Measurements from ENCODE around the gene ZNF208. TPM values are rescaled to one million over a fixed set of nuclear protein-coding genes. Genes with fewer than 3 reads are reported as not detected.
"Not testable (repeated sequence)": the region's sequence is repeated elsewhere in the genome, so short reads cannot be mapped to it uniquely, and the experiment has no call there.

The ZNF208 gene
- total and polyA plus RNA-seq, 2 donors (not counting 1 experiment from before 2014, with no cell fraction given): 0.09 to 3.6 TPM

GRCh38 chr19:21900401-21900800 lies 110.3 kb downstream of the ZNF208 start:
- Histone ChIP-seq H4K20me1 (ENCODE audit: control insufficient read depth, extremely low read depth, insufficient read depth, low read length) (no peaks in the 10 kb centered on the region), H3K4me2 (ENCODE audit: extremely low read depth, insufficient read depth, low read length) (no peak overlapping the region), H2AFZ (ENCODE audit: low read length) (no peak overlapping the region), H3K27me3 (ENCODE audit: control insufficient read depth, insufficient read depth, low read length) (no peaks in the 10 kb centered on the region), H3K4me1 (ENCODE audit: control insufficient read depth, extremely low read depth, insufficient read depth, low read length) (no peaks in the 10 kb centered on the region), H3K9ac (ENCODE audit: insufficient read depth, low read length) (no peak overlapping the region), H3K4me3 (replicated peaks in 1 of 4; ENCODE audit: control extremely low read depth in 1 of 4, insufficient read depth in 1 of 4, low read depth in 3 of 4, low read length in 4 of 4) (no peak overlapping the region), H3K79me2 (ENCODE audit: control insufficient read depth, insufficient read depth, low read length) (no peaks in the 10 kb centered on the region), H3K27ac (ENCODE audit: insufficient read depth, low read length) (no peak overlapping the region), H3K36me3 (ENCODE audit: control insufficient read depth, insufficient read depth, low read length) (no peaks in the 10 kb centered on the region), H3K9me3 (ENCODE audit: control insufficient read depth, insufficient read depth, low read depth, low read length) (no peaks in the 10 kb centered on the region)
- DNase-seq (ENCODE audit: low read depth in 2 of 2): no peak
- TF ChIP-seq EZH2 (IDR thresholded peaks at IDR 0.05; ENCODE audit: low read length, missing control alignments) (no peak), CTCF (conservative IDR thresholded peaks at IDR 0.05 in 1 of 2, IDR thresholded peaks at IDR 0.05 in 1 of 2; ENCODE audit: low read depth in 1 of 2, low read length in 2 of 2) (no peak)

GRCh38 chr19:21891086-21891485 lies 119.7 kb downstream of the ZNF208 start:
- H2AFZ ChIP-seq (ENCODE audit: low read length): no peak overlapping the region
- no peak overlapping the region for H3K27ac ChIP-seq (ENCODE audit: insufficient read depth, low read length)
- H3K4me2 ChIP-seq (ENCODE audit: extremely low read depth, insufficient read depth, low read length): no peak overlapping the region
- no peaks in the 10 kb centered on the region for H3K27me3 ChIP-seq (ENCODE audit: control insufficient read depth, insufficient read depth, low read length)
- TF ChIP-seq EZH2 (IDR thresholded peaks at IDR 0.05; ENCODE audit: low read length, missing control alignments): no peak
- no peak for TF ChIP-seq CTCF (conservative IDR thresholded peaks at IDR 0.05 in 1 of 2, IDR thresholded peaks at IDR 0.05 in 1 of 2; ENCODE audit: low read depth in 1 of 2, low read length in 2 of 2)
- no peaks in the 10 kb centered on the region for H4K20me1 ChIP-seq (ENCODE audit: control insufficient read depth, extremely low read depth, insufficient read depth, low read length)
- H3K9ac ChIP-seq (ENCODE audit: insufficient read depth, low read length): no peak overlapping the region
- H3K9me3 ChIP-seq (ENCODE audit: control insufficient read depth, insufficient read depth, low read depth, low read length): no peaks in the 10 kb centered on the region
- H3K36me3 ChIP-seq (ENCODE audit: control insufficient read depth, insufficient read depth, low read length): no peaks in the 10 kb centered on the region
- H3K4me1 ChIP-seq (ENCODE audit: control insufficient read depth, extremely low read depth, insufficient read depth, low read length): no peaks in the 10 kb centered on the region
- no peak for DNase-seq (ENCODE audit: low read depth in 2 of 2)
- H3K79me2 ChIP-seq (ENCODE audit: control insufficient read depth, insufficient read depth, low read length): no peaks in the 10 kb centered on the region
- no peak overlapping the region for H3K4me3 ChIP-seq (replicated peaks in 1 of 4; ENCODE audit: control extremely low read depth in 1 of 4, insufficient read depth in 1 of 4, low read depth in 3 of 4, low read length in 4 of 4)

- not testable (repeated sequence) for H3K27me3 ChIP-seq (ENCODE audit: control insufficient read depth, insufficient read depth, low read length); H3K4me1 ChIP-seq (ENCODE audit: control insufficient read depth, extremely low read depth, insufficient read depth, low read length); DNase-seq (ENCODE audit: low read depth in 2 of 2)
Observed at GRCh38 chr19:21890017-21890416, 120.7 kb downstream of the ZNF208 start.

GRCh38 chr19:21885516-21885915 lies 125.2 kb downstream of the ZNF208 start:
- not testable (repeated sequence) for H3K4me3 ChIP-seq (replicated peaks in 1 of 4; ENCODE audit: control extremely low read depth in 1 of 4, insufficient read depth in 1 of 4, low read depth in 3 of 4, low read length in 4 of 4); H3K9ac ChIP-seq (ENCODE audit: insufficient read depth, low read length); H4K20me1 ChIP-seq (ENCODE audit: control insufficient read depth, extremely low read depth, insufficient read depth, low read length); H2AFZ ChIP-seq (ENCODE audit: low read length); H3K79me2 ChIP-seq (ENCODE audit: control insufficient read depth, insufficient read depth, low read length); H3K36me3 ChIP-seq (ENCODE audit: control insufficient read depth, insufficient read depth, low read length); H3K4me1 ChIP-seq (ENCODE audit: control insufficient read depth, extremely low read depth, insufficient read depth, low read length); H3K27ac ChIP-seq (ENCODE audit: insufficient read depth, low read length); H3K9me3 ChIP-seq (ENCODE audit: control insufficient read depth, insufficient read depth, low read depth, low read length); H3K4me2 ChIP-seq (ENCODE audit: extremely low read depth, insufficient read depth, low read length); DNase-seq (ENCODE audit: low read depth in 2 of 2); H3K27me3 ChIP-seq (ENCODE audit: control insufficient read depth, insufficient read depth, low read length)

More at GRCh38 chr19:21890017-21890416, 120.7 kb downstream of the ZNF208 start:
- H3K4me3 ChIP-seq (replicated peaks in 1 of 4; ENCODE audit: control extremely low read depth in 1 of 4, insufficient read depth in 1 of 4, low read depth in 3 of 4, low read length in 4 of 4); H2AFZ ChIP-seq (ENCODE audit: low read length); H3K4me2 ChIP-seq (ENCODE audit: extremely low read depth, insufficient read depth, low read length); H3K36me3 ChIP-seq (ENCODE audit: control insufficient read depth, insufficient read depth, low read length); H3K27ac ChIP-seq (ENCODE audit: insufficient read depth, low read length); H3K79me2 ChIP-seq (ENCODE audit: control insufficient read depth, insufficient read depth, low read length); H4K20me1 ChIP-seq (ENCODE audit: control insufficient read depth, extremely low read depth, insufficient read depth, low read length); H3K9ac ChIP-seq (ENCODE audit: insufficient read depth, low read length); H3K9me3 ChIP-seq (ENCODE audit: control insufficient read depth, insufficient read depth, low read depth, low read length): not testable (repeated sequence)

- not testable (repeated sequence) for DNase-seq (ENCODE audit: low read depth in 2 of 2); H3K4me2 ChIP-seq (ENCODE audit: extremely low read depth, insufficient read depth, low read length); H3K9me3 ChIP-seq (ENCODE audit: control insufficient read depth, insufficient read depth, low read depth, low read length); H3K4me1 ChIP-seq (ENCODE audit: control insufficient read depth, extremely low read depth, insufficient read depth, low read length); H3K9ac ChIP-seq (ENCODE audit: insufficient read depth, low read length); H3K27ac ChIP-seq (ENCODE audit: insufficient read depth, low read length); H3K27me3 ChIP-seq (ENCODE audit: control insufficient read depth, insufficient read depth, low read length); H2AFZ ChIP-seq (ENCODE audit: low read length); H3K36me3 ChIP-seq (ENCODE audit: control insufficient read depth, insufficient read depth, low read length); H3K4me3 ChIP-seq (replicated peaks in 1 of 4; ENCODE audit: control extremely low read depth in 1 of 4, insufficient read depth in 1 of 4, low read depth in 3 of 4, low read length in 4 of 4); H3K79me2 ChIP-seq (ENCODE audit: control insufficient read depth, insufficient read depth, low read length); H4K20me1 ChIP-seq (ENCODE audit: control insufficient read depth, extremely low read depth, insufficient read depth, low read length)
Observed at GRCh38 chr19:21884786-21885185, 126.0 kb downstream of the ZNF208 start.
